Fibroblast of lung (primary cell): Measurements from ENCODE around the gene GDA.
A peak's percentile ranks its signal among the peaks of the same experiment; 100 is the strongest.

Experiments used
- EZH2 ChIP-seq: IDR thresholded peaks from 2 replicates; pipeline ENCODE4 v1.5.1; 2012; ENCODE audit warnings: low read length, control low read depth, mild to moderate bottlenecking; ENCODE audit errors: missing control alignments
- TF ChIP-seq, protein P1 (sequence below), 2 donors: IDR thresholded peaks in 1 of 2; conservative IDR thresholded peaks in 1 of 2; 1 replicate in 1 of 2; 2 replicates in 1 of 2; pipeline ENCODE4 v1.5.1; 2011 to 2012; ENCODE audit warnings: low read length in 2 of 2, control low read depth in 1 of 2, inconsistent platforms in 1 of 2, low read depth in 1 of 2, mild to moderate bottlenecking in 1 of 2

- TF ChIP-seq, protein P1, sequence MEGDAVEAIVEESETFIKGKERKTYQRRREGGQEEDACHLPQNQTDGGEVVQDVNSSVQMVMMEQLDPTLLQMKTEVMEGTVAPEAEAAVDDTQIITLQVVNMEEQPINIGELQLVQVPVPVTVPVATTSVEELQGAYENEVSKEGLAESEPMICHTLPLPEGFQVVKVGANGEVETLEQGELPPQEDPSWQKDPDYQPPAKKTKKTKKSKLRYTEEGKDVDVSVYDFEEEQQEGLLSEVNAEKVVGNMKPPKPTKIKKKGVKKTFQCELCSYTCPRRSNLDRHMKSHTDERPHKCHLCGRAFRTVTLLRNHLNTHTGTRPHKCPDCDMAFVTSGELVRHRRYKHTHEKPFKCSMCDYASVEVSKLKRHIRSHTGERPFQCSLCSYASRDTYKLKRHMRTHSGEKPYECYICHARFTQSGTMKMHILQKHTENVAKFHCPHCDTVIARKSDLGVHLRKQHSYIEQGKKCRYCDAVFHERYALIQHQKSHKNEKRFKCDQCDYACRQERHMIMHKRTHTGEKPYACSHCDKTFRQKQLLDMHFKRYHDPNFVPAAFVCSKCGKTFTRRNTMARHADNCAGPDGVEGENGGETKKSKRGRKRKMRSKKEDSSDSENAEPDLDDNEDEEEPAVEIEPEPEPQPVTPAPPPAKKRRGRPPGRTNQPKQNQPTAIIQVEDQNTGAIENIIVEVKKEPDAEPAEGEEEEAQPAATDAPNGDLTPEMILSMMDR (conservative IDR thresholded peaks at IDR 0.05 in 1 of 2, IDR thresholded peaks at IDR 0.05 in 1 of 2; ENCODE audit: low read depth in 1 of 2, low read length in 2 of 2) = peak; percentile 87 to 88
- no peak for TF ChIP-seq EZH2
These were observed 122.6 kb downstream of the GDA start for GRCh38 chr9:72271613-72272478.
